HCT116 (cell line): ENCODE data around the gene HSD17B12.

Experiments
- EZH2 ChIP-seq: fragments of 200-600 bp; sonication (generic); IDR thresholded peaks from 2 replicates; pipeline ENCODE4 v1.6.1; 2017; ENCODE audit warnings: antibody characterized with exemption, mixed run types
- FOSL1 ChIP-seq: IDR thresholded peaks from 2 replicates; pipeline ENCODE4 v1.6.1; 2012; ENCODE audit warnings: low read depth
- JUND ChIP-seq: IDR thresholded peaks from 2 replicates; pipeline ENCODE4 v1.6.1; 2012
- POLR2A ChIP-seq: IDR thresholded peaks from 2 replicates; pipeline ENCODE4 v1.7.0; 2011; ENCODE audit warnings: borderline replicate concordance; ENCODE audit not compliant: insufficient read depth, insufficient read length; ENCODE audit errors: extremely low read depth
- POLR2AphosphoS5 ChIP-seq: IDR thresholded peaks from 2 replicates; pipeline ENCODE4 v1.6.1; 2011; ENCODE audit warnings: mild to moderate bottlenecking, low read depth, low read length, moderate library complexity
- RAD21 ChIP-seq: IDR thresholded peaks from 2 replicates; pipeline ENCODE4 v1.6.1; 2012; ENCODE audit warnings: low read depth, mild to moderate bottlenecking
- SIN3A ChIP-seq: IDR thresholded peaks from 2 replicates; pipeline ENCODE4 v1.6.1; 2012; ENCODE audit warnings: low read depth
- YY1 ChIP-seq: IDR thresholded peaks from 2 replicates; pipeline ENCODE4 v1.6.1; 2011; ENCODE audit warnings: low read length, low read depth, moderate library complexity, mild to moderate bottlenecking; ENCODE audit not compliant: insufficient replicate concordance; ENCODE audit errors: extremely low read depth
- ZFX ChIP-seq: fragments of 450-650 bp; IDR thresholded peaks from 2 replicates; pipeline ENCODE4 v1.6.1; 2017
- ZNF274 ChIP-seq: fragments of 200-500 bp; sonication (Bioruptor generic); IDR thresholded peaks from 2 replicates; pipeline ENCODE4 v1.6.1; 2014; ENCODE audit warnings: mild to moderate bottlenecking, low read depth, low read length, inconsistent platforms
- TF ChIP-seq, protein P1 (sequence below), 3 experiments: fragments of 200-600 bp in 1 of 3; sonication (generic) in 1 of 3; IDR thresholded peaks in 2 of 3; conservative IDR thresholded peaks in 1 of 3; 2 replicates each; pipeline ENCODE4 v1.5.1; 2012 to 2017; ENCODE audit warnings: low read depth in 2 of 3, low read length in 2 of 3, antibody characterized with exemption in 1 of 3, borderline replicate concordance in 1 of 3, control low read depth in 1 of 3, mild to moderate bottlenecking in 1 of 3, mixed read lengths in 1 of 3, mixed run types in 1 of 3, moderate library complexity in 1 of 3; ENCODE audit not compliant: insufficient read depth in 1 of 3
- TF ChIP-seq, protein P2 (sequence below): IDR thresholded peaks from 2 replicates; pipeline ENCODE4 v1.6.1; 2012; ENCODE audit warnings: low read depth

DNA sequence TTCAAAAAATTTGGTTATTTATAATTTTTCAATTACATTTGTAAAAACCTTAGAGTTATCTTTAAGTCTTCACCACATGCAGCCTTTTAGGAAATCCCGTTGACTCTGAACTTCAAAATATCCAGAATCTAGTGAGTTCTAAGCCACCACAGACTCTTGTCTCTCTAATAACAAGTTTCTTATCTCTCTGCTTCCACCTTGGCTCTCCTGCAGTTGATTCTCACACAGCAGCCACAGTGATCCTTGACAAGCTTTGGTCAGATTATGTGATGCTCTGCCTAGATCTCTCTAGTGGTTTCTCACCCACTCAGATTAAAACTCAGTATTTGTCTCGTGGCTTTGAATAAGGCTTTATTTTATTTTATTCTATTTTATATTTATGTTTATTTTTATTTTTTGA, 8.6 kb downstream of the HSD17B12 start:
- TF ChIP-seq, protein P1, sequence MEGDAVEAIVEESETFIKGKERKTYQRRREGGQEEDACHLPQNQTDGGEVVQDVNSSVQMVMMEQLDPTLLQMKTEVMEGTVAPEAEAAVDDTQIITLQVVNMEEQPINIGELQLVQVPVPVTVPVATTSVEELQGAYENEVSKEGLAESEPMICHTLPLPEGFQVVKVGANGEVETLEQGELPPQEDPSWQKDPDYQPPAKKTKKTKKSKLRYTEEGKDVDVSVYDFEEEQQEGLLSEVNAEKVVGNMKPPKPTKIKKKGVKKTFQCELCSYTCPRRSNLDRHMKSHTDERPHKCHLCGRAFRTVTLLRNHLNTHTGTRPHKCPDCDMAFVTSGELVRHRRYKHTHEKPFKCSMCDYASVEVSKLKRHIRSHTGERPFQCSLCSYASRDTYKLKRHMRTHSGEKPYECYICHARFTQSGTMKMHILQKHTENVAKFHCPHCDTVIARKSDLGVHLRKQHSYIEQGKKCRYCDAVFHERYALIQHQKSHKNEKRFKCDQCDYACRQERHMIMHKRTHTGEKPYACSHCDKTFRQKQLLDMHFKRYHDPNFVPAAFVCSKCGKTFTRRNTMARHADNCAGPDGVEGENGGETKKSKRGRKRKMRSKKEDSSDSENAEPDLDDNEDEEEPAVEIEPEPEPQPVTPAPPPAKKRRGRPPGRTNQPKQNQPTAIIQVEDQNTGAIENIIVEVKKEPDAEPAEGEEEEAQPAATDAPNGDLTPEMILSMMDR (IDR thresholded peaks at IDR 0.05 in 2 of 3, conservative IDR thresholded peaks at IDR 0.05 in 1 of 3; ENCODE audit: borderline replicate concordance in 1 of 3, insufficient read depth in 1 of 3, low read depth in 2 of 3, low read length in 2 of 3): no peak
- TF ChIP-seq YY1 (no peak), JUND (no peak), EZH2 (no peak), ZFX (no peak), RAD21 (no peak), POLR2AphosphoS5 (no peak), POLR2A (no peak), FOSL1 (no peak), SIN3A (no peak), ZNF274 (no peak)
- TF ChIP-seq, protein P2, sequence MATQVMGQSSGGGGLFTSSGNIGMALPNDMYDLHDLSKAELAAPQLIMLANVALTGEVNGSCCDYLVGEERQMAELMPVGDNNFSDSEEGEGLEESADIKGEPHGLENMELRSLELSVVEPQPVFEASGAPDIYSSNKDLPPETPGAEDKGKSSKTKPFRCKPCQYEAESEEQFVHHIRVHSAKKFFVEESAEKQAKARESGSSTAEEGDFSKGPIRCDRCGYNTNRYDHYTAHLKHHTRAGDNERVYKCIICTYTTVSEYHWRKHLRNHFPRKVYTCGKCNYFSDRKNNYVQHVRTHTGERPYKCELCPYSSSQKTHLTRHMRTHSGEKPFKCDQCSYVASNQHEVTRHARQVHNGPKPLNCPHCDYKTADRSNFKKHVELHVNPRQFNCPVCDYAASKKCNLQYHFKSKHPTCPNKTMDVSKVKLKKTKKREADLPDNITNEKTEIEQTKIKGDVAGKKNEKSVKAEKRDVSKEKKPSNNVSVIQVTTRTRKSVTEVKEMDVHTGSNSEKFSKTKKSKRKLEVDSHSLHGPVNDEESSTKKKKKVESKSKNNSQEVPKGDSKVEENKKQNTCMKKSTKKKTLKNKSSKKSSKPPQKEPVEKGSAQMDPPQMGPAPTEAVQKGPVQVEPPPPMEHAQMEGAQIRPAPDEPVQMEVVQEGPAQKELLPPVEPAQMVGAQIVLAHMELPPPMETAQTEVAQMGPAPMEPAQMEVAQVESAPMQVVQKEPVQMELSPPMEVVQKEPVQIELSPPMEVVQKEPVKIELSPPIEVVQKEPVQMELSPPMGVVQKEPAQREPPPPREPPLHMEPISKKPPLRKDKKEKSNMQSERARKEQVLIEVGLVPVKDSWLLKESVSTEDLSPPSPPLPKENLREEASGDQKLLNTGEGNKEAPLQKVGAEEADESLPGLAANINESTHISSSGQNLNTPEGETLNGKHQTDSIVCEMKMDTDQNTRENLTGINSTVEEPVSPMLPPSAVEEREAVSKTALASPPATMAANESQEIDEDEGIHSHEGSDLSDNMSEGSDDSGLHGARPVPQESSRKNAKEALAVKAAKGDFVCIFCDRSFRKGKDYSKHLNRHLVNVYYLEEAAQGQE: no peak
